ENCODE data around the gene STARD13. TPM values are rescaled to one million over a fixed set of nuclear protein-coding genes. Genes with fewer than 3 reads are reported as not detected.

Gene STARD13
- total and polyA plus RNA-seq, 4 donors, result 2.7 to 15.3 (median 5.7) TPM

DNA sequence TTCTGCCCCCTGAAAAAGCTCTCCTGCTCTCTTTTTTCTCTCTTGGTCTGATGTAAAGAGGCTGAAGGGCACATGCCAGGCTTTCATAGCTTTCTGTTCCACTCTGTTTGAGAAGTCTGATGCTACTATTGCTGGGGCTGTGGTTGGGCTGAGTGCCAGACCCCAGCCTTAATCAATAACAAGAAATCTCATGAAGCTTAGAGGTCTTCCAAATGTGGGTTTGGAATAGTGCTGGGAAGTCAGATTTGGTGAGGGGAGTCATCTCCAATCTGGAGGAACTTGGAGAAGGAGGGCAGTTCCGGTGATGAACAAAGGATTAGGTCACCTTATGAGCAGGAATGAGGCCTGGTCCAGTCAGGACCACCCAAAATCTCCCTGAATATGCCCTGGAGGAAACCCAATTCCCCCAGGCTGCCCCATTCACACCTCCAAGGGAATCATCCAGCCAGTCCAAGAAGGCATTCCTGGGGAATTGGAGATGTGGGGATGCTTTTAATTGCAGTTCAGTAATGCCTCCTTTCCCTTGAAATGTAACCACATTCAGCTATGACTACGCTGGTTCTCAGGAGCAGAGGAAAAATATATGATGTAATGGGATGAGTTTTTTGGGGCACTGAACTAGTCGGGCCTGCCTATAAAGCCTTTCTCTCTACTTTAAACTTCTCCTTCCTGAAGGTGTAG is 102.0 kb downstream of the STARD13 start:
- Histone ChIP-seq H3K9me3 (ENCODE audit: control insufficient read depth in 4 of 4, low read length in 3 of 4) (no peaks in the 10 kb centered on the region), H3K4me1 (ENCODE audit: control insufficient read depth in 4 of 4, insufficient read depth in 4 of 4, low read length in 3 of 4) (peaks cover 2 to 5% (median 4%) of the 10 kb centered on the region in 4 donors), H3K4me3 (ENCODE audit: low read depth in 1 of 3, low read length in 3 of 3) (no peak overlapping the region), H3K36me3 (ENCODE audit: control insufficient read depth in 4 of 4, insufficient read depth in 3 of 4, low read depth in 1 of 4, low read length in 3 of 4) (no peaks in the 10 kb centered on the region), H3K27ac (ENCODE audit: low read depth in 1 of 2, low read length in 2 of 2) (no peak overlapping the region), H3K27me3 (ENCODE audit: control insufficient read depth in 4 of 4, insufficient read depth in 4 of 4, low read length in 3 of 4) (no peaks in the 10 kb centered on the region), H3K9ac (ENCODE audit: low read depth in 1 of 2, low read length in 2 of 2) (no peak overlapping the region)
- 90% methylated on average over 3 of the region's 3 CpGs for WGBS
- no peak for DNase-seq (ENCODE audit: low spot score)
- no peak for TF ChIP-seq HNF4A (conservative IDR thresholded peaks at IDR 0.05)
- TF ChIP-seq, protein P1, sequence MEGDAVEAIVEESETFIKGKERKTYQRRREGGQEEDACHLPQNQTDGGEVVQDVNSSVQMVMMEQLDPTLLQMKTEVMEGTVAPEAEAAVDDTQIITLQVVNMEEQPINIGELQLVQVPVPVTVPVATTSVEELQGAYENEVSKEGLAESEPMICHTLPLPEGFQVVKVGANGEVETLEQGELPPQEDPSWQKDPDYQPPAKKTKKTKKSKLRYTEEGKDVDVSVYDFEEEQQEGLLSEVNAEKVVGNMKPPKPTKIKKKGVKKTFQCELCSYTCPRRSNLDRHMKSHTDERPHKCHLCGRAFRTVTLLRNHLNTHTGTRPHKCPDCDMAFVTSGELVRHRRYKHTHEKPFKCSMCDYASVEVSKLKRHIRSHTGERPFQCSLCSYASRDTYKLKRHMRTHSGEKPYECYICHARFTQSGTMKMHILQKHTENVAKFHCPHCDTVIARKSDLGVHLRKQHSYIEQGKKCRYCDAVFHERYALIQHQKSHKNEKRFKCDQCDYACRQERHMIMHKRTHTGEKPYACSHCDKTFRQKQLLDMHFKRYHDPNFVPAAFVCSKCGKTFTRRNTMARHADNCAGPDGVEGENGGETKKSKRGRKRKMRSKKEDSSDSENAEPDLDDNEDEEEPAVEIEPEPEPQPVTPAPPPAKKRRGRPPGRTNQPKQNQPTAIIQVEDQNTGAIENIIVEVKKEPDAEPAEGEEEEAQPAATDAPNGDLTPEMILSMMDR (IDR thresholded peaks at IDR 0.05; ENCODE audit: low read depth, low read length, missing input control), result no peak
- TF ChIP-seq, protein P2, sequence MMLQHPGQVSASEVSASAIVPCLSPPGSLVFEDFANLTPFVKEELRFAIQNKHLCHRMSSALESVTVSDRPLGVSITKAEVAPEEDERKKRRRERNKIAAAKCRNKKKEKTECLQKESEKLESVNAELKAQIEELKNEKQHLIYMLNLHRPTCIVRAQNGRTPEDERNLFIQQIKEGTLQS (IDR thresholded peaks at IDR 0.05), result no peak
- TF ChIP-seq, protein P3, sequence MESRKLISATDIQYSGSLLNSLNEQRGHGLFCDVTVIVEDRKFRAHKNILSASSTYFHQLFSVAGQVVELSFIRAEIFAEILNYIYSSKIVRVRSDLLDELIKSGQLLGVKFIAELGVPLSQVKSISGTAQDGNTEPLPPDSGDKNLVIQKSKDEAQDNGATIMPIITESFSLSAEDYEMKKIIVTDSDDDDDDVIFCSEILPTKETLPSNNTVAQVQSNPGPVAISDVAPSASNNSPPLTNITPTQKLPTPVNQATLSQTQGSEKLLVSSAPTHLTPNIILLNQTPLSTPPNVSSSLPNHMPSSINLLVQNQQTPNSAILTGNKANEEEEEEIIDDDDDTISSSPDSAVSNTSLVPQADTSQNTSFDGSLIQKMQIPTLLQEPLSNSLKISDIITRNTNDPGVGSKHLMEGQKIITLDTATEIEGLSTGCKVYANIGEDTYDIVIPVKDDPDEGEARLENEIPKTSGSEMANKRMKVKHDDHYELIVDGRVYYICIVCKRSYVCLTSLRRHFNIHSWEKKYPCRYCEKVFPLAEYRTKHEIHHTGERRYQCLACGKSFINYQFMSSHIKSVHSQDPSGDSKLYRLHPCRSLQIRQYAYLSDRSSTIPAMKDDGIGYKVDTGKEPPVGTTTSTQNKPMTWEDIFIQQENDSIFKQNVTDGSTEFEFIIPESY (IDR thresholded peaks at IDR 0.05), result no peak
- TF ChIP-seq HNF4G (IDR thresholded peaks at IDR 0.05), result no peak
- TF ChIP-seq JUND (IDR thresholded peaks at IDR 0.05), result no peak
- no peak for TF ChIP-seq FOXA1 (IDR thresholded peaks at IDR 0.05)
- TF ChIP-seq RXRA (IDR thresholded peaks at IDR 0.05), result no peak
- no peak for TF ChIP-seq SP1 (IDR thresholded peaks at IDR 0.05)
- TF ChIP-seq TAF1 (conservative IDR thresholded peaks at IDR 0.05), result no peak
- no peak for TF ChIP-seq EGR1 (IDR thresholded peaks at IDR 0.05; ENCODE audit: low read depth in 2 of 2)
- no peak for TF ChIP-seq YY1 (IDR thresholded peaks at IDR 0.05)
- no peak for TF ChIP-seq GABPA (IDR thresholded peaks at IDR 0.05 in 1 of 2, conservative IDR thresholded peaks at IDR 0.05 in 1 of 2)
- TF ChIP-seq RAD21 (IDR thresholded peaks at IDR 0.05), result no peak
- TF ChIP-seq, protein P4, sequence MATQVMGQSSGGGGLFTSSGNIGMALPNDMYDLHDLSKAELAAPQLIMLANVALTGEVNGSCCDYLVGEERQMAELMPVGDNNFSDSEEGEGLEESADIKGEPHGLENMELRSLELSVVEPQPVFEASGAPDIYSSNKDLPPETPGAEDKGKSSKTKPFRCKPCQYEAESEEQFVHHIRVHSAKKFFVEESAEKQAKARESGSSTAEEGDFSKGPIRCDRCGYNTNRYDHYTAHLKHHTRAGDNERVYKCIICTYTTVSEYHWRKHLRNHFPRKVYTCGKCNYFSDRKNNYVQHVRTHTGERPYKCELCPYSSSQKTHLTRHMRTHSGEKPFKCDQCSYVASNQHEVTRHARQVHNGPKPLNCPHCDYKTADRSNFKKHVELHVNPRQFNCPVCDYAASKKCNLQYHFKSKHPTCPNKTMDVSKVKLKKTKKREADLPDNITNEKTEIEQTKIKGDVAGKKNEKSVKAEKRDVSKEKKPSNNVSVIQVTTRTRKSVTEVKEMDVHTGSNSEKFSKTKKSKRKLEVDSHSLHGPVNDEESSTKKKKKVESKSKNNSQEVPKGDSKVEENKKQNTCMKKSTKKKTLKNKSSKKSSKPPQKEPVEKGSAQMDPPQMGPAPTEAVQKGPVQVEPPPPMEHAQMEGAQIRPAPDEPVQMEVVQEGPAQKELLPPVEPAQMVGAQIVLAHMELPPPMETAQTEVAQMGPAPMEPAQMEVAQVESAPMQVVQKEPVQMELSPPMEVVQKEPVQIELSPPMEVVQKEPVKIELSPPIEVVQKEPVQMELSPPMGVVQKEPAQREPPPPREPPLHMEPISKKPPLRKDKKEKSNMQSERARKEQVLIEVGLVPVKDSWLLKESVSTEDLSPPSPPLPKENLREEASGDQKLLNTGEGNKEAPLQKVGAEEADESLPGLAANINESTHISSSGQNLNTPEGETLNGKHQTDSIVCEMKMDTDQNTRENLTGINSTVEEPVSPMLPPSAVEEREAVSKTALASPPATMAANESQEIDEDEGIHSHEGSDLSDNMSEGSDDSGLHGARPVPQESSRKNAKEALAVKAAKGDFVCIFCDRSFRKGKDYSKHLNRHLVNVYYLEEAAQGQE (IDR thresholded peaks at IDR 0.05), result no peak
- no peak for TF ChIP-seq FOXA2 (IDR thresholded peaks at IDR 0.05)

Data from liver (tissue), 9 donors.